Measurements from ENCODE around the gene S100A9. TPM values are rescaled to one million over a fixed set of nuclear protein-coding genes. Genes with fewer than 3 reads are reported as not detected.

S100A9 gene
- total and polyA plus RNA-seq, 2 experiments from 2014 or later = 0.74 TPM; not detected in 1

DNA sequence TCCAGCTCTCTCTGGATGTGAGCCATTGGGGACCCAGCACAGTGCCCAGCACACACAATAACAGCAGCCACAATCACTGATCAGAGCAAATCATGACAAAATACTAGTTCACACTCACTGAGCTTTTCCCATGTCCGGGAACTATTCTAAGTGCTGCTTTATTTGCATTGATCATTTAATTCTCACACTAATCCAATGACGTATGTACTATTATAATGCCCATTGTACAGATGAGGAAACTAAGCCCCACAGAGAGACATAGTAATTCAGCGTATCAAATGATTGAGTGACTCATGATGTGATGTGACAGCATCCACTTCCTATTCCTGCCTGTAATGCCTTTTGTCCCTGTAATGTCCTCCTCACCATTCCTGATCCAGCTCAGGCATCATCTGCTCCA, 35.2 kb downstream of the S100A9 start:
- Histone ChIP-seq H3K27ac (no peak overlapping the region), H3K4me3 (no peak overlapping the region), H3K36me3 (no peaks in the 10 kb centered on the region), H3K27me3 (peaks cover 3% of the 10 kb centered on the region), H3K9me3 (ENCODE audit: low read depth) (no peaks in the 10 kb centered on the region), H3K4me1 (ENCODE audit: low read depth) (no peaks in the 10 kb centered on the region)
- no peak for DNase-seq (ENCODE audit: low read depth in 1 of 2, low spot score in 1 of 2)
- TF ChIP-seq, protein P1, sequence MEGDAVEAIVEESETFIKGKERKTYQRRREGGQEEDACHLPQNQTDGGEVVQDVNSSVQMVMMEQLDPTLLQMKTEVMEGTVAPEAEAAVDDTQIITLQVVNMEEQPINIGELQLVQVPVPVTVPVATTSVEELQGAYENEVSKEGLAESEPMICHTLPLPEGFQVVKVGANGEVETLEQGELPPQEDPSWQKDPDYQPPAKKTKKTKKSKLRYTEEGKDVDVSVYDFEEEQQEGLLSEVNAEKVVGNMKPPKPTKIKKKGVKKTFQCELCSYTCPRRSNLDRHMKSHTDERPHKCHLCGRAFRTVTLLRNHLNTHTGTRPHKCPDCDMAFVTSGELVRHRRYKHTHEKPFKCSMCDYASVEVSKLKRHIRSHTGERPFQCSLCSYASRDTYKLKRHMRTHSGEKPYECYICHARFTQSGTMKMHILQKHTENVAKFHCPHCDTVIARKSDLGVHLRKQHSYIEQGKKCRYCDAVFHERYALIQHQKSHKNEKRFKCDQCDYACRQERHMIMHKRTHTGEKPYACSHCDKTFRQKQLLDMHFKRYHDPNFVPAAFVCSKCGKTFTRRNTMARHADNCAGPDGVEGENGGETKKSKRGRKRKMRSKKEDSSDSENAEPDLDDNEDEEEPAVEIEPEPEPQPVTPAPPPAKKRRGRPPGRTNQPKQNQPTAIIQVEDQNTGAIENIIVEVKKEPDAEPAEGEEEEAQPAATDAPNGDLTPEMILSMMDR (IDR thresholded peaks at IDR 0.05; ENCODE audit: low read depth, low read length) = no peak

DNA sequence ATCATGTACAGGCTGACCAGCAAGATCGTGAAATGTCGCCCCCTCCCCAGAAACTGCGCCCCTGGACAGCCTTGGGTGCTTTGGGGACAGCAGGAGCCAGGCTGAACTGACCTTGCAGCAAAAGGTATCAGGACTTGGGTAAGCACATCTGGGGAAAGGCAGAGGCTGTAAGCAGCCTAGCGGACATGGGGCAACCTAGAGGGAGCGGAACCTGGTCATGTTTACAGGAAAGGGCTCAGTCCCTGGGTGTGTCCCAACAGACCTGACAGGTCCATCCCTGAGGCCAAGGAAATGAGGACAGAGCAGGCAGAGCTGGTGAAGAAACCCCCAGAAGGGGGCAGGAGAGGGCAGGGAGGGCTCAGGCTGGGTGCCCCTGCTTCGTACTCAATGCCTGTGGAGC, 36.3 kb downstream of the S100A9 start:
- DNase-seq (ENCODE audit: low read depth in 1 of 2, low spot score in 1 of 2) = peak in 1 of 2 donors; percentile 12
- Histone ChIP-seq H3K4me1 (ENCODE audit: low read depth) (no peaks in the 10 kb centered on the region), H3K9me3 (ENCODE audit: low read depth) (no peaks in the 10 kb centered on the region), H3K36me3 (no peaks in the 10 kb centered on the region), H3K27me3 (peaks cover 3% of the 10 kb centered on the region), H3K4me3 (no peak overlapping the region), H3K27ac (no peak overlapping the region)
- TF ChIP-seq, protein P1 (IDR thresholded peaks at IDR 0.05; ENCODE audit: low read depth, low read length) = no peak

DNA sequence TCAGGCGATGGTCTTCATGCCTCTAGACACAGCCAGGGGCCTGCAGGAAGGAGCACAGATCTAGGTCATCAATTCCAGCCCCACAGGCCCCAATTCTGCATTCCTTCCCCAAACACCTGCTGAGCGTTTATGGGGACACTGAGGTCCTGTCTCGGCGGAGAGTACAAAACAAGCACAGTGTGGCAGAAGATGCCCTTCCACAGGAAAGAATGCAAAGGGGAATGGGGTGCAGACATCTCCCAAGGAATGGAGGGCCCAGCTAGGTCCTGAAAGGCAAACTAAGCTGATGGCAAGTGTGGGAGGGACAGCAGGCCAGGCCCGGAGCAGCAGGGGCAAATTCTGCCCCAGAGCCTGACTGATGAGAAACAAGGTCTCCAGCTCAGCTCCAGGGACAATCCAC, 36.7 kb downstream of the S100A9 start:
- Histone ChIP-seq H3K9me3 (ENCODE audit: low read depth) (no peaks in the 10 kb centered on the region), H3K4me1 (ENCODE audit: low read depth) (no peaks in the 10 kb centered on the region), H3K27me3 (peaks cover 3% of the 10 kb centered on the region), H3K27ac (no peak overlapping the region), H3K36me3 (no peaks in the 10 kb centered on the region), H3K4me3 (no peak overlapping the region)
- no peak for DNase-seq (ENCODE audit: low read depth in 1 of 2, low spot score in 1 of 2)
- TF ChIP-seq, protein P1 (IDR thresholded peaks at IDR 0.05; ENCODE audit: low read depth, low read length) = no peak

DNA sequence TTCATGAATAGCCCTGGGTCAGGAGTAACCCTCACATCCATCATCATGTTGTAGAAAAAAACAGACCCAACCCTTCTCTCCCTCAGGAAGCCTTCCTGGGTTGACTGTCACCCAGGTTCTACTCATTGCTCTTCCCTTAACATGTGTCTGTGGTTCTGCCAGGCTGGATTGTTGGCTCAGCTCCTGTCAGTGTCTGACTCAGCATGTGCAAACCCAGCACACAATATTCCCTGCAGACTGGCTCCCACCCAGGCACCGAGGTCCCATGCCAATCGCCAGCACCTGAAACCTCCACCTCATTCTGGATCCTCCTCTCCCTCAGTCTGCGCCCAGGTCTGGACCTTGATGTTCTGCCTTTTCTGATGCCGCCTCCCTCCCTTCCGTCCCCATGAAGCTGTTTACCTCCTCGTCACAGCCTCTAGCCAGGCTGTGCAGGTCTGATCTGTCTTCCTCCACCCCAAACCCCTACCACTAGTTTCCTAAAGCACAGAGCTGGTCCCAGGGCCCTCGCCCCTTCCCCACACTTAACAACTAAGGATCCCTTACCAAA, 37.6 kb downstream of the S100A9 start:
- Histone ChIP-seq H3K36me3 (no peaks in the 10 kb centered on the region), H3K4me3 (no peak overlapping the region), H3K9me3 (ENCODE audit: low read depth) (no peaks in the 10 kb centered on the region), H3K4me1 (ENCODE audit: low read depth) (no peaks in the 10 kb centered on the region), H3K27ac (no peak overlapping the region), H3K27me3 (peaks cover 3% of the 10 kb centered on the region)
- peak in 1 of 2 donors; percentile 3 for DNase-seq (ENCODE audit: low read depth in 1 of 2, low spot score in 1 of 2)
- TF ChIP-seq, protein P1 (IDR thresholded peaks at IDR 0.05; ENCODE audit: low read depth, low read length) = no peak

DNA sequence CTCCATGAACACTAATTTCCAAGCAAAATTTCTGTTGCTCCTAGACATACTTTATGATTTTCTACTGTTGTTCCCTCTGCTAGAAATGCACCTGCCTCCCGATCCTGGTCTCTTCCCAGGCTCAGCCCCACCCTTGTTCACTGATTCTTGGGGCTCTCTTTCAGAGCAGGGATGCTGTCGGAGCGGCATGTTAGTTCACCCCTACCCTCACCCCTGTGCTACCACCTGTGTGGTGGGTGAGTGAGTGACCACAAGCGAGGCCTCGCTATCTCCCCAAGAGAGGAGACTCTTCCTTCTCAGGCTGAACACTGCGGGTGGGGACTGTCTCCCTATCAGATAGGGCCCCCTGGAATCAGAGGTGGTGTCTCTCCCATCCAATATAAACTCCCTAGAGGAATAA, 38.1 kb downstream of the S100A9 start:
- Histone ChIP-seq H3K27ac (no peak overlapping the region), H3K4me1 (ENCODE audit: low read depth) (no peaks in the 10 kb centered on the region), H3K27me3 (peaks cover 3% of the 10 kb centered on the region), H3K9me3 (ENCODE audit: low read depth) (no peaks in the 10 kb centered on the region), H3K36me3 (no peaks in the 10 kb centered on the region), H3K4me3 (no peak overlapping the region)
- no peak for DNase-seq (ENCODE audit: low read depth in 1 of 2, low spot score in 1 of 2)
- TF ChIP-seq, protein P1 (IDR thresholded peaks at IDR 0.05; ENCODE audit: low read depth, low read length) = no peak
